ENCODE data around the gene KCNMA1. TPM values are rescaled to one million over a fixed set of nuclear protein-coding genes. Genes with fewer than 3 reads are reported as not detected.
A peak's percentile ranks its signal among the peaks of the same experiment; 100 is the strongest.
"Not testable (repeated sequence)": the region's sequence is repeated elsewhere in the genome, so short reads cannot be mapped to it uniquely, and the experiment has no call there.

KCNMA1 gene
- total RNA-seq, 1 donor from 2014 or later: 87.6 TPM

GRCh38 chr10:77574438-77574837 is 63.2 kb downstream of the KCNMA1 start:
- Mint-ChIP-seq H3K9me3 (ENCODE audit: low read depth) (peaks cover 3% of the 10 kb centered on the region), H3K4me1 (ENCODE audit: low read depth) (peaks cover 19% of the 10 kb centered on the region), H3K27ac (ENCODE audit: unreplicated experiment) (no peak overlapping the region), H3K36me3 (ENCODE audit: low read depth) (no peaks in the 10 kb centered on the region), H3K4me3 (ENCODE audit: unreplicated experiment) (no peak overlapping the region), H3K27me3 (ENCODE audit: low read depth) (no peaks in the 10 kb centered on the region)
- TF ChIP-seq CTCF (IDR thresholded peaks at IDR 0.05): peak; percentile 42
- no peak for DNase-seq (ENCODE audit: low spot score)

GRCh38 chr10:77572520-77572919 is 65.1 kb downstream of the KCNMA1 start:
- H3K36me3 Mint-ChIP-seq (ENCODE audit: low read depth); H3K27me3 Mint-ChIP-seq (ENCODE audit: low read depth); DNase-seq (ENCODE audit: low spot score); H3K27ac Mint-ChIP-seq (ENCODE audit: unreplicated experiment); H3K4me3 Mint-ChIP-seq (ENCODE audit: unreplicated experiment); H3K9me3 Mint-ChIP-seq (ENCODE audit: low read depth): not testable (repeated sequence)
- H3K4me1 Mint-ChIP-seq (ENCODE audit: low read depth): peaks cover 10% of the 10 kb centered on the region

- Mint-ChIP-seq H3K9me3 (ENCODE audit: low read depth) (peaks cover 3% of the 10 kb centered on the region), H3K27me3 (ENCODE audit: low read depth) (no peaks in the 10 kb centered on the region), H3K36me3 (ENCODE audit: low read depth) (no peaks in the 10 kb centered on the region), H3K4me3 (ENCODE audit: unreplicated experiment) (no peak overlapping the region), H3K4me1 (ENCODE audit: low read depth) (peaks cover 16% of the 10 kb centered on the region), H3K27ac (ENCODE audit: unreplicated experiment) (no peak overlapping the region)
- no peak for TF ChIP-seq CTCF (IDR thresholded peaks at IDR 0.05)
- no peak for DNase-seq (ENCODE audit: low spot score)
These were observed 66.1 kb downstream of the KCNMA1 start for GRCh38 chr10:77571490-77571889.

GRCh38 chr10:77566914-77567566 is 70.6 kb downstream of the KCNMA1 start:
- H3K4me1 Mint-ChIP-seq (ENCODE audit: low read depth): peaks cover 57% of the 10 kb centered on the region
- H3K27me3 Mint-ChIP-seq (ENCODE audit: low read depth): no peaks in the 10 kb centered on the region
- peaks cover 3% of the 10 kb centered on the region for H3K9me3 Mint-ChIP-seq (ENCODE audit: low read depth)
- no peak overlapping the region for H3K4me3 Mint-ChIP-seq (ENCODE audit: unreplicated experiment)
- H3K27ac Mint-ChIP-seq (ENCODE audit: unreplicated experiment): peak overlapping the region; percentile 18
- H3K36me3 Mint-ChIP-seq (ENCODE audit: low read depth): peaks cover 3% of the 10 kb centered on the region
- DNase-seq (ENCODE audit: low spot score): no peak
- TF ChIP-seq CTCF (IDR thresholded peaks at IDR 0.05): no peak

GRCh38 chr10:77566236-77566635 is 71.4 kb downstream of the KCNMA1 start:
- TF ChIP-seq CTCF (IDR thresholded peaks at IDR 0.05): no peak
- peaks cover 57% of the 10 kb centered on the region for H3K4me1 Mint-ChIP-seq (ENCODE audit: low read depth)
- peaks cover 3% of the 10 kb centered on the region for H3K9me3 Mint-ChIP-seq (ENCODE audit: low read depth)

GRCh38 chr10:77565590-77566023 is 72.0 kb downstream of the KCNMA1 start:
- TF ChIP-seq CTCF (IDR thresholded peaks at IDR 0.05): no peak
- peak overlapping the region; percentile 81 for H3K27ac Mint-ChIP-seq (ENCODE audit: unreplicated experiment)
- no peaks in the 10 kb centered on the region for H3K27me3 Mint-ChIP-seq (ENCODE audit: low read depth)
- DNase-seq (ENCODE audit: low spot score): no peak
- peaks cover 59% of the 10 kb centered on the region for H3K4me1 Mint-ChIP-seq (ENCODE audit: low read depth)
- no peak overlapping the region for H3K4me3 Mint-ChIP-seq (ENCODE audit: unreplicated experiment)
- H3K9me3 Mint-ChIP-seq (ENCODE audit: low read depth): no peaks in the 10 kb centered on the region
- peaks cover 3% of the 10 kb centered on the region for H3K36me3 Mint-ChIP-seq (ENCODE audit: low read depth)

More at GRCh38 chr10:77566236-77566635, 71.4 kb downstream of the KCNMA1 start:
- H3K27ac Mint-ChIP-seq (ENCODE audit: unreplicated experiment): no peak overlapping the region
- DNase-seq (ENCODE audit: low spot score): no peak
- peaks cover 3% of the 10 kb centered on the region for H3K36me3 Mint-ChIP-seq (ENCODE audit: low read depth)
- H3K27me3 Mint-ChIP-seq (ENCODE audit: low read depth): no peaks in the 10 kb centered on the region
- H3K4me3 Mint-ChIP-seq (ENCODE audit: unreplicated experiment): no peak overlapping the region

All from chondrocyte (in vitro differentiated cells).